ENCODE data around the gene TECPR2. TPM values are rescaled to one million over a fixed set of nuclear protein-coding genes. Genes with fewer than 3 reads are reported as not detected.

The TECPR2 gene
- total and polyA plus RNA-seq, 2 of the 13 experiments (the other 11 are each of a cell fraction or from before 2014, with no cell fraction given): 3.5 to 5.7 TPM

DNA sequence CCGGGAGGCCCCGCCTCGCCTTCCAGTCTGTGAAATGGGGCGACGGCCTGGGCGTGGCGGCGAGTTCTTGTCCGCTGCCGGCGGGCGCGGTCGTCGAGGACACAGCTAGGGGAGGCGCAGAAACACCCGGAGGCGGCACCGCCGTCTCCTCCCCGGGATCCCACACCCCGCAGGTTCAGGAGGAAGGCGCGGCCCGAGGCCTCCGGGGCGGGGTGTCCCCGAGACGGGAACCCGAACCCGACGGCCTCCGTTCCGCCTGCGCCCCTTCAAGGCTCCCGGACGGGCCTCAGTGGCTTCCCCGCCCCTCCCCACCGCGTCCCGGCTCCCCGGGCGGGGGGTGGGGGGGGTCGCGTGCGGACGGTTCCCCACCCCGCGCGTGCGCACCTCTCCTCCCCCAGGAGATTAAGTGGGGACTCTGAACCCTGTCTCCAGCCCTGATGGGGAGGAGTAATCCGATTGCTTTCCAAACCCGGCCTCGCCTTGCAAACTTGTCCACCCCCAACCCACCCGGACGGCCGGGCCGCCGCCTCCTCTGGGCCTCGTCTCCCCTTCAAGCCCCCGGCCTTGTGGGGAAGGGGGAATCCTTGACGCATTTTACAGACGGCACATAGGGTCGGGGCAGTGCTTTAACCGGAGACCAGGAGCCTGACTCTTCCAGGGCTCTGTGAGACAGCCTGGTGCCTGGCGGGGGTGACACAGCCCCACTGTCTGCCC lies 182.2 kb downstream of the TECPR2 start (continued):
- TF ChIP-seq, protein P1, sequence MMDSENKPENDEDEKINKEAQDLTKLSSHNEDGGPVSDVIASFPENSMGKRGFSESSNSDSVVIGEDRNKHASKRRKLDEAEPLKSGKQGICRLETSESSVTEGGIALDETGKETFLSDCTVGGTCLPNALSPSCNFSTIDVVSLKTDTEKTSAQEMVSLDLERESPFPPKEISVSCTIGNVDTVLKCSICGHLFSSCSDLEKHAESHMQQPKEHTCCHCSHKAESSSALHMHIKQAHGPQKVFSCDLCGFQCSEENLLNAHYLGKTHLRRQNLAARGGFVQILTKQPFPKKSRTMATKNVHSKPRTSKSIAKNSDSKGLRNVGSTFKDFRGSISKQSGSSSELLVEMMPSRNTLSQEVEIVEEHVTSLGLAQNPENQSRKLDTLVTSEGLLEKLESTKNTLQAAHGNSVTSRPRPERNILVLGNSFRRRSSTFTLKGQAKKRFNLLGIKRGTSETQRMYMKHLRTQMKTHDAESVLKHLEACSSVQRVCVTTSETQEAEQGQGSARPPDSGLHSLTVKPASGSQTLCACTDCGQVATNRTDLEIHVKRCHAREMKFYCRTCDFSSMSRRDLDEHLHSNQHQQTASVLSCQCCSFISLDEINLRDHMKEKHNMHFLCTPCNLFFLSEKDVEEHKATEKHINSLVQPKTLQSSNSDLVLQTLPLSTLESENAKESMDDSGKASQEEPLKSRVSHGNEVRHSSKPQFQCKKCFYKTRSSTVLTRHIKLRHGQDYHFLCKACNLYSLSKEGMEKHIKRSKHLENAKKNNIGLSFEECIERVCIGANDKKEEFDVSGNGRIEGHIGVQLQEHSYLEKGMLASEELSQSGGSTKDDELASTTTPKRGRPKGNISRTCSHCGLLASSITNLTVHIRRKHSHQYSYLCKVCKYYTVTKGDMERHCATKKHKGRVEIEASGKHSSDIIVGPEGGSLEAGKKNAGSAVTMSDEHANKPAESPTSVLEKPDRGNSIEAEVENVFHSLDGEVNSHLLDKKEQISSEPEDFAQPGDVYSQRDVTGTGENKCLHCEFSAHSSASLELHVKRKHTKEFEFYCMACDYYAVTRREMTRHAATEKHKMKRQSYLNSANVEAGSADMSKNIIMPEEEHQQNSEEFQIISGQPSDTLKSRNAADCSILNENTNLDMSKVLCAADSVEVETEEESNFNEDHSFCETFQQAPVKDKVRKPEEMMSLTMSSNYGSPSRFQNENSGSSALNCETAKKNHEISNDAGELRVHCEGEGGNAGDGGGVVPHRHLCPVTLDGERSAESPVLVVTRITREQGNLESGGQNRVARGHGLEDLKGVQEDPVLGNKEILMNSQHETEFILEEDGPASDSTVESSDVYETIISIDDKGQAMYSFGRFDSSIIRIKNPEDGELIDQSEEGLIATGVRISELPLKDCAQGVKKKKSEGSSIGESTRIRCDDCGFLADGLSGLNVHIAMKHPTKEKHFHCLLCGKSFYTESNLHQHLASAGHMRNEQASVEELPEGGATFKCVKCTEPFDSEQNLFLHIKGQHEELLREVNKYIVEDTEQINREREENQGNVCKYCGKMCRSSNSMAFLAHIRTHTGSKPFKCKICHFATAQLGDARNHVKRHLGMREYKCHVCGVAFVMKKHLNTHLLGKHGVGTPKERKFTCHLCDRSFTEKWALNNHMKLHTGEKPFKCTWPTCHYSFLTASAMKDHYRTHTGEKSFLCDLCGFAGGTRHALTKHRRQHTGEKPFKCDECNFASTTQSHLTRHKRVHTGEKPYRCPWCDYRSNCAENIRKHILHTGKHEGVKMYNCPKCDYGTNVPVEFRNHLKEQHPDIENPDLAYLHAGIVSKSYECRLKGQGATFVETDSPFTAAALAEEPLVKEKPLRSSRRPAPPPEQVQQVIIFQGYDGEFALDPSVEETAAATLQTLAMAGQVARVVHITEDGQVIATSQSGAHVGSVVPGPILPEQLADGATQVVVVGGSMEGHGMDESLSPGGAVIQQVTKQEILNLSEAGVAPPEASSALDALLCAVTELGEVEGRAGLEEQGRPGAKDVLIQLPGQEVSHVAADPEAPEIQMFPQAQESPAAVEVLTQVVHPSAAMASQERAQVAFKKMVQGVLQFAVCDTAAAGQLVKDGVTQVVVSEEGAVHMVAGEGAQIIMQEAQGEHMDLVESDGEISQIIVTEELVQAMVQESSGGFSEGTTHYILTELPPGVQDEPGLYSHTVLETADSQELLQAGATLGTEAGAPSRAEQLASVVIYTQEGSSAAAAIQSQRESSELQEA (CRISPR knock-in tag; IDR thresholded peaks at IDR 0.05; ENCODE audit: not compliant biosample characterization): no peak
- TF ChIP-seq RFX3 (CRISPR knock-in tag; IDR thresholded peaks at IDR 0.05): no peak
- TF ChIP-seq CBFB (CRISPR knock-in tag; IDR thresholded peaks at IDR 0.05): no peak; the same call in 1 of the 2 replicates
- TF ChIP-seq ZNF709 (CRISPR knock-in tag; IDR thresholded peaks at IDR 0.05): peak; percentile 17; the same call in 1 of the 2 replicates
- TF ChIP-seq ZNF746 (CRISPR knock-in tag; IDR thresholded peaks at IDR 0.05): peak; percentile 73
- TF ChIP-seq, protein P2, sequence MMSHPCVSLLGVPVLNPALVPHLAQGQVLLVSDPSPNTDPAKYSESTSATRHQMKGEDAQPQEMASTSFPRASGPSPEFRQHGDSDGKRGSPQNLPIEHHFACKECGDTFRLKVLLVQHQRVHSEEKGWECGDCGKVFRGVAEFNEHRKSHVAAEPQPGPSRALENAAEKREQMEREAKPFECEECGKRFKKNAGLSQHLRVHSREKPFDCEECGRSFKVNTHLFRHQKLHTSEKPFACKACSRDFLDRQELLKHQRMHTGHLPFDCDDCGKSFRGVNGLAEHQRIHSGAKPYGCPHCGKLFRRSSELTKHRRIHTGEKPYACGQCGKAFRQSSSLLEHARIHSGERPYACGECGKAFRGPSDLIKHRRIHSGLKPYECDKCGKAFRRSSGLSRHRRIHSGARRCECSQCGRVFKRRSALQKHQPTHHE (CRISPR knock-in tag; IDR thresholded peaks at IDR 0.05; ENCODE audit: borderline replicate concordance): no peak; the same call in 1 of the 2 replicates
- no peak for TF ChIP-seq CAMTA2 (CRISPR knock-in tag; IDR thresholded peaks at IDR 0.05; ENCODE audit: borderline replicate concordance)
- TF ChIP-seq ZNF101 (CRISPR knock-in tag; IDR thresholded peaks at IDR 0.05; ENCODE audit: borderline replicate concordance, low read depth): no peak
- TF ChIP-seq, protein P3, sequence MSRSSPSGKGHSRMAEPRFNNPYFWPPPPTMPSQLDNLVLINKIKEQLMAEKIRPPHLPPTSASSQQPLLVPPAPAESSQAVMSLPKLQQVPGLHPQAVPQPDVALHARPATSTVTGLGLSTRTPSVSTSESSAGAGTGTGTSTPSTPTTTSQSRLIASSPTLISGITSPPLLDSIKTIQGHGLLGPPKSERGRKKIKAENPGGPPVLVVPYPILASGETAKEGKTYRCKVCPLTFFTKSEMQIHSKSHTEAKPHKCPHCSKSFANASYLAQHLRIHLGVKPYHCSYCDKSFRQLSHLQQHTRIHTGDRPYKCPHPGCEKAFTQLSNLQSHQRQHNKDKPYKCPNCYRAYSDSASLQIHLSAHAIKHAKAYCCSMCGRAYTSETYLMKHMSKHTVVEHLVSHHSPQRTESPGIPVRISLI (CRISPR knock-in tag; IDR thresholded peaks at IDR 0.05; ENCODE audit: borderline replicate concordance): no peak
- no peak for TF ChIP-seq ZNF660 (CRISPR knock-in tag; IDR thresholded peaks at IDR 0.05; ENCODE audit: borderline replicate concordance, low read depth)
- TF ChIP-seq ZNF564 (CRISPR knock-in tag; IDR thresholded peaks at IDR 0.05): peak; percentile 69; the same call in 1 of the 2 replicates
- TF ChIP-seq SRSF1 (optimal IDR thresholded peaks at IDR 0.05; ENCODE audit: low read depth, low read length): no peak
- TF ChIP-seq, protein P4, sequence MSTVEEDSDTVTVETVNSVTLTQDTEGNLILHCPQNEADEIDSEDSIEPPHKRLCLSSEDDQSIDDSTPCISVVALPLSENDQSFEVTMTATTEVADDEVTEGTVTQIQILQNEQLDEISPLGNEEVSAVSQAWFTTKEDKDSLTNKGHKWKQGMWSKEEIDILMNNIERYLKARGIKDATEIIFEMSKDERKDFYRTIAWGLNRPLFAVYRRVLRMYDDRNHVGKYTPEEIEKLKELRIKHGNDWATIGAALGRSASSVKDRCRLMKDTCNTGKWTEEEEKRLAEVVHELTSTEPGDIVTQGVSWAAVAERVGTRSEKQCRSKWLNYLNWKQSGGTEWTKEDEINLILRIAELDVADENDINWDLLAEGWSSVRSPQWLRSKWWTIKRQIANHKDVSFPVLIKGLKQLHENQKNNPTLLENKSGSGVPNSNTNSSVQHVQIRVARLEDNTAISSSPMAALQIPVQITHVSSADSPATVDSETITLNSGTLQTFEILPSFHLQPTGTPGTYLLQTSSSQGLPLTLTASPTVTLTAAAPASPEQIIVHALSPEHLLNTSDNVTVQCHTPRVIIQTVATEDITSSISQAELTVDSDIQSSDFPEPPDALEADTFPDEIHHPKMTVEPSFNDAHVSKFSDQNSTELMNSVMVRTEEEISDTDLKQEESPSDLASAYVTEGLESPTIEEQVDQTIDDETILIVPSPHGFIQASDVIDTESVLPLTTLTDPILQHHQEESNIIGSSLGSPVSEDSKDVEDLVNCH (CRISPR knock-in tag; IDR thresholded peaks at IDR 0.05): 0 out of 2 replicates have a peak, but pooled peaks have one; percentile 32
- TF ChIP-seq, protein P5, sequence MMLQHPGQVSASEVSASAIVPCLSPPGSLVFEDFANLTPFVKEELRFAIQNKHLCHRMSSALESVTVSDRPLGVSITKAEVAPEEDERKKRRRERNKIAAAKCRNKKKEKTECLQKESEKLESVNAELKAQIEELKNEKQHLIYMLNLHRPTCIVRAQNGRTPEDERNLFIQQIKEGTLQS (CRISPR knock-in tag; IDR thresholded peaks at IDR 0.05): no peak
- TF ChIP-seq GZF1 (CRISPR knock-in tag; IDR thresholded peaks at IDR 0.05): peak; percentile 16; the same call in 1 of the 2 replicates
